HL-60 (cell line): ENCODE results near the gene GFPT2.

ENCODE experiments used
- CTCF ChIP-seq: IDR thresholded peaks from one replicate; pipeline ENCODE4 v1.5.1; 2011; ENCODE audit warnings: low read length, control low read depth, inconsistent platforms; ENCODE audit not compliant: insufficient read depth
- GABPA ChIP-seq: IDR thresholded peaks from 2 replicates; pipeline ENCODE4 v1.6.1; 2012; ENCODE audit warnings: low read depth
- POLR2AphosphoS5 ChIP-seq: IDR thresholded peaks from 2 replicates; pipeline ENCODE4 v1.6.1; 2012; ENCODE audit warnings: low read depth

GRCh38 chr5:180387798-180388197, 34.7 kb upstream of the GFPT2 start:
- no peak for TF ChIP-seq CTCF
- TF ChIP-seq POLR2AphosphoS5 = no peak
- TF ChIP-seq GABPA = no peak
